Fibroblast of mammary gland (primary cell): ENCODE data around the gene IRGC.
A peak's percentile ranks its signal among the peaks of the same experiment; 100 is the strongest.

ENCODE experiments used
- DNase-seq: peaks from one replicate; pipeline ENCODE4 v3.0.0-alpha.2; 2010; ENCODE audit warnings: low read depth
- H3K4me3 ChIP-seq: 2 replicates; pipeline ENCODE4 v1.5.1; 2011; ENCODE audit warnings: low read depth, mild to moderate bottlenecking, low read length, moderate library complexity; ENCODE audit not compliant: control insufficient read depth
- TF ChIP-seq, protein P1 (sequence below): conservative IDR thresholded peaks from 2 replicates; pipeline ENCODE4 v1.5.1; 2011; ENCODE audit warnings: low read depth, low read length, inconsistent platforms; ENCODE audit not compliant: control insufficient read depth, insufficient read depth

IRGC gene

DNA sequence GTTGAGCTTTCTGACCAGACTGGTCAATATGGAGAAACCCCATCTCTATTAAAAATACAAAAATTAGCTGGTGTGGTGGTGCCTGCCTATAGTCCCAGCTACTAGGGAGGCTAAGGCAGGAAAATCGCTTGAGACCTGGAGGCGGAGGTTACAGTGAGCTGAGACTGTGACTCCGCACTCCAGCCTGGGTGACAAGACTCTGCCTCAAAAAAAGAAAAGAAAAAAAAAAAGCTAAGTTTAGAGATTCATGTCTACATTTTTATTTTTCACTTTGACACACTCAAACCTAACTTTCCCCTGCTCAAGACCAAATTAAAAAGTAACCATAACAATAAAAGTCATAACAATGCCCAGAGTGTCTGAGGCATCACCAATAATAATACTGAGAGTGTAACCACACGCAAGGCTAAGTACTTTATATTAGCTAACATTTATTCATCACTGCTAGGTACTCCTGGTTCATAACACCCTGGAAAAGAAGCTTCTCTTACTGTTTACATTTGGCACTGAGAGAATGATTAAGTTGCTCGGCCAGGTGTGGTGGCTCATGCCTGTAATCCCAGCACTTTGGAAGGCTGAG is 5.7 kb downstream of the IRGC start:
- DNase-seq: no peak
- H3K4me3 ChIP-seq: no peak overlapping the region
- TF ChIP-seq, protein P1, sequence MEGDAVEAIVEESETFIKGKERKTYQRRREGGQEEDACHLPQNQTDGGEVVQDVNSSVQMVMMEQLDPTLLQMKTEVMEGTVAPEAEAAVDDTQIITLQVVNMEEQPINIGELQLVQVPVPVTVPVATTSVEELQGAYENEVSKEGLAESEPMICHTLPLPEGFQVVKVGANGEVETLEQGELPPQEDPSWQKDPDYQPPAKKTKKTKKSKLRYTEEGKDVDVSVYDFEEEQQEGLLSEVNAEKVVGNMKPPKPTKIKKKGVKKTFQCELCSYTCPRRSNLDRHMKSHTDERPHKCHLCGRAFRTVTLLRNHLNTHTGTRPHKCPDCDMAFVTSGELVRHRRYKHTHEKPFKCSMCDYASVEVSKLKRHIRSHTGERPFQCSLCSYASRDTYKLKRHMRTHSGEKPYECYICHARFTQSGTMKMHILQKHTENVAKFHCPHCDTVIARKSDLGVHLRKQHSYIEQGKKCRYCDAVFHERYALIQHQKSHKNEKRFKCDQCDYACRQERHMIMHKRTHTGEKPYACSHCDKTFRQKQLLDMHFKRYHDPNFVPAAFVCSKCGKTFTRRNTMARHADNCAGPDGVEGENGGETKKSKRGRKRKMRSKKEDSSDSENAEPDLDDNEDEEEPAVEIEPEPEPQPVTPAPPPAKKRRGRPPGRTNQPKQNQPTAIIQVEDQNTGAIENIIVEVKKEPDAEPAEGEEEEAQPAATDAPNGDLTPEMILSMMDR: no peak

DNA sequence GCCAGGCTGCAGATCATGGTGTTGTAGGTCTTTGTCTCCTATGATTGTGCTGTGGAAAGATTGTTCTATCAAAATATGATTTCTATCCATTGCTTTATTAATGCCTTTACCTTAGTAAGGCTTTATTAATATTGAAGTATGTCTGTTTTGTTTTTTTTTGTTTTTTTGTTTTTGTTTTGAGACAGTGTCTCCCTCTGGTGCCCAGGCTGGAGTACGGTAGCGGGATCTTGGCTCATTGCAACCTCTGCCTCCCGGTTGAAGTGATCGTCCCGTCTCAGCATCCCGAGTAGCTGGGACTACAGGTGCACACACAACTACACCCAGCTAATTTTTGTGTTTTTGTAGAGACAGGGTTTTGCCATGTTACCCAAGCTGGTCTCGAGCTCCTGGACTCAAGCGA is 7.7 kb downstream of the IRGC start:
- TF ChIP-seq, protein P1: peak; percentile 62
- peak; percentile 47 for DNase-seq
- no peak overlapping the region for H3K4me3 ChIP-seq

DNA sequence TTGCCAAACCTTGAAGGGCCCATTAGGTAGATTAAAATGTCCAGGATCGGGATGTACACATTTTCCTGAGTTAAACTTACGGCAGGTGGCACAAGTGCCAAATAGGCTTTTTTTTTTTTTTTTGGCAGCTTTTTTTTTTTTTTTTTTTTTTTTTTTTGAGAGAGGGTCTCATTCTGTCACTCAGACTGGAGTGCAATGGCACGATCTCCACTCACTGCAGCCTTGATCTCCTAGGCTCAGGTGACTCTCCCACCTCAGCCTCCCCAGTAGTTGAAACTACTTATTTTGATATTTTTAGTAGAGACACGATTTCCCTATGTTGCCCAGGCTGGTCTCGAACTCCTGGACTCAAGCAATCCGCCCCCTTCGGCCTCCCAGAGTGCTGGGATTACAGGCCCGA is 9.0 kb downstream of the IRGC start:
- no peak overlapping the region for H3K4me3 ChIP-seq
- no peak for DNase-seq
- TF ChIP-seq, protein P1: no peak

DNA sequence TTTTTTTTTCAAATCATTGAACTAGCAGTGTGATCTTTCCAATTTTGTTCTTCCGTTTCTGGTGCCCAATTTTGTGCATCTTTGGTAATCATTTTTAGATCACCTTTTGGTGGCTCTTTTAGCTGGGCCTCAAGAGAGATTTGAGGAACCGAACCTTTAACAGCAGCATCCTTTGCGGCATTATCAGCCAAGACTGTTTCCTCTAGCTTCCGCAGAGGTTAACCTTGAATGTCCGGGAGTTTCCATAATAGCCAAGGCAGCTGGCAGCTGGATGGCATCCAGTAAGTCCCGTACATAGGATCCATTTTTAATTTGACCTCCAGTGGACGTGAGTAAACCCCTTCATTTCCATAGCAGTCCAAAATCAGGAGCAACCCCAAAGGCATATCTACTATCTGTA is 9.6 kb downstream of the IRGC start:
- DNase-seq: no peak
- TF ChIP-seq, protein P1: no peak

DNA sequence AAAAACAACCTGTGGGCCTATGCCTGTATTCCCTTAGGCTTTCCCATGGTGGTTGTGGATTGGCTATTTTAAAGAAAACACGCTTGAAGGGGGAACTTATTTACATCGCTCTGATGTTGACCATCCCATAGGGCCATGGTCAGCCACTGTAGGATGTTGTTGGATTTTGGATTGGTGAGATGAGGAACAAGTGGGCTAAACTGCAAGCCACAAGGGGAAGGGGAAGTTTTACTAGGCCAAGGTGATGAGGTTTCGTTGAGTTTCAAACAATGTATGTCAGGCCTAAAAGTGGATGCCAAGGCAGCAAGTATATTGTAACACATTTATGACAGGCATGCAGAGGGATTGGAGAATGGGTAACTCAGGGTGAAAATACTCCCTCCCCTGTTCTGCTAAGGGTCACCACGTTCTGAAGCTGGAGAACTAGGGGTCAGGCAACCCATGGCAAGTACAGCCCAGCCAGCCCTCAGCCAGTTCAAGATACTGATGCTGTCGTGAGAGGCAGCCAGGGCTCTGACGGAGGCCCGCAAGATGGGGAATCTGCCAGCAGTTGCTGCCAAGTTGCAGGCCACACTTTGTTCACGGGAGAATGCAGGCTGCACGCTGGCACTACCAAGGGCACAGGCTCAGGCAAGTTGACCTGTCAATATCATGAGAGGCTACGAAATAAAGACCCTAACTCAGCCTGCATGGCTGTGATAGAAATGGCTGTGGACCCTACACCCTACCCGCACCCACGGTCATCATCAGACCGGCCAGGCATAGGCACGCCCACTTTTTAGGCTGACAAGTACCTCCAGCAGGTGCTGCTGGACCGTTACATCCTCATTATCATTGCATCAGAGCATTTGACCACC is 11.1 kb downstream of the IRGC start:
- TF ChIP-seq, protein P1: no peak
- H3K4me3 ChIP-seq: no peak overlapping the region
- peak; percentile 12 for DNase-seq

More for the DNA sequence above, 9.6 kb downstream of the IRGC start:
- no peak overlapping the region for H3K4me3 ChIP-seq

DNA sequence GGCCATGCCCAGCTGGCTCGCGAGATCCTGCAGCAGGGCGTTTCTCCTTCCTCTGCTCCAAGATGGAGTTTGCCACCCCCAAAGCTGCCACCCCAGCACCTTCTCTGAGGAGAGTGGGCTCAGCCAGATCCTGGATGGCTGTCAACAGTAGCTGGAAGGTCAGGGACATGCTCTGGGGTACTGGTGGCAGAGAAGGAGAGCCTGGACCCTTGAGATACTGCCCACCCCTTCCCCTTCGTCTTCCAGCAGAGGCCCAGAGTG is 11.6 kb downstream of the IRGC start:
- TF ChIP-seq, protein P1: no peak
- DNase-seq: no peak
- H3K4me3 ChIP-seq: no peak overlapping the region
